IMR-90 (cell line): ENCODE measurements around the gene CDCA7. TPM values are rescaled to one million over a fixed set of nuclear protein-coding genes. Genes with fewer than 3 reads are reported as not detected.

ENCODE experiments used
- ATAC-seq: fragments of 200-7000 bp; cut with Tn5 transposase; 2 replicates; pipeline ENCODE4 v1.9.1; 2020; ENCODE audit warnings: low read depth, mild to moderate bottlenecking, moderate library complexity
- BruUV-seq: library from RNA; stranded (reverse); fragments of 400-500 nt; replicated peaks from 2 replicates; lab custom pipeline; 2021; lab: Mats Ljungman, UMichigan
- CTCF ChIA-PET: fragments of 300-600 bp; formaldehyde crosslinking; extraction: SDS; loops from one replicate; lab custom pipeline; 2021; ENCODE audit warnings: antibody characterized with exemption; lab: Yijun Ruan, JAX
- POLR2A ChIA-PET: fragments of 300-600 bp; sonication (Branson Sonifier 250); formaldehyde crosslinking; loops from one replicate; lab custom pipeline; 2022; ENCODE audit warnings: antibody characterized with exemption; ENCODE audit not compliant: unreplicated experiment; lab: Charles Lee
- DNase-seq: peaks from one replicate; pipeline ENCODE4 v3.0.0; 2013
- H2AFZ ChIP-seq: replicated peaks from 2 replicates; pipeline ENCODE3; 2013; ENCODE audit warnings: low read length, mild to moderate bottlenecking; ENCODE audit not compliant: poor library complexity
- H2AK5ac ChIP-seq: 2 replicates; pipeline ENCODE4 v1.6.1; 2013; ENCODE audit warnings: low read depth, low read length, inconsistent platforms
- H2AK9ac ChIP-seq: replicated peaks from 2 replicates; pipeline ENCODE3; 2013; ENCODE audit warnings: mild to moderate bottlenecking, low read depth, low read length, moderate library complexity; ENCODE audit not compliant: poor library complexity
- H2BK120ac ChIP-seq: 2 replicates; pipeline ENCODE4 v1.6.1; 2013; ENCODE audit warnings: low read depth, low read length, inconsistent platforms
- H2BK15ac ChIP-seq: 3 replicates; pipeline ENCODE4 v1.6.1; 2013; ENCODE audit warnings: low read depth, low read length, inconsistent platforms
- H2BK20ac ChIP-seq: 2 replicates; pipeline ENCODE4 v1.6.1; 2013; ENCODE audit warnings: low read depth, mild to moderate bottlenecking, inconsistent platforms, low read length, moderate library complexity
- H2BK5ac ChIP-seq: 2 replicates; pipeline ENCODE4 v1.6.1; 2013; ENCODE audit warnings: mild to moderate bottlenecking, low read depth, low read length, inconsistent platforms; ENCODE audit not compliant: poor library complexity, severe bottlenecking
- H3K14ac ChIP-seq: replicated peaks from 2 replicates; pipeline ENCODE4 v1.6.1; 2013; ENCODE audit warnings: low read depth, low read length, inconsistent platforms
- H3K18ac ChIP-seq: 2 replicates; pipeline ENCODE4 v1.6.1; 2013; ENCODE audit warnings: low read depth, low read length, control low read depth
- H3K23ac ChIP-seq: 2 replicates; pipeline ENCODE4 v1.6.1; 2013; ENCODE audit warnings: low read depth, low read length, inconsistent platforms
- H3K27ac ChIP-seq: 2 replicates; pipeline ENCODE4 v1.5.1; 2013; ENCODE audit warnings: mild to moderate bottlenecking, control low read depth, low read length; ENCODE audit not compliant: insufficient read depth
- H3K27me3 ChIP-seq: 2 replicates; pipeline ENCODE4 v1.6.1; 2013; ENCODE audit warnings: low read length; ENCODE audit not compliant: control insufficient read depth, insufficient read depth
- H3K36me3 ChIP-seq: 2 replicates; pipeline ENCODE4 v1.6.1; 2013; ENCODE audit warnings: low read length, mixed read lengths; ENCODE audit not compliant: control insufficient read depth, insufficient read depth
- H3K4ac ChIP-seq: 2 replicates; pipeline ENCODE4 v1.6.1; 2013; ENCODE audit warnings: low read depth, low read length, inconsistent platforms
- H3K4me1 ChIP-seq: 2 replicates; pipeline ENCODE4 v1.6.1; 2013; ENCODE audit warnings: low read length, mixed read lengths; ENCODE audit not compliant: control insufficient read depth, insufficient read depth
- H3K4me2 ChIP-seq: 2 replicates; pipeline ENCODE4 v1.6.1; 2013; ENCODE audit warnings: low read depth, mild to moderate bottlenecking, control low read depth, low read length, moderate library complexity
- H3K4me3 ChIP-seq: 2 replicates; pipeline ENCODE4 v1.5.1; 2013; ENCODE audit warnings: low read depth, mild to moderate bottlenecking, control low read depth, low read length, moderate library complexity; ENCODE audit not compliant: insufficient read depth
- H3K56ac ChIP-seq: 2 replicates; pipeline ENCODE4 v1.6.1; 2013; ENCODE audit warnings: low read length, inconsistent platforms; ENCODE audit not compliant: insufficient read depth; ENCODE audit errors: extremely low read depth
- H3K79me1 ChIP-seq, 2 experiments: 2 replicates each; pipeline ENCODE4 v1.6.1; 2013; ENCODE audit warnings: low read length in 2 of 2, inconsistent platforms in 1 of 2, low read depth in 1 of 2
- H3K9ac ChIP-seq: 2 replicates; pipeline ENCODE4 v1.6.1; 2013; ENCODE audit warnings: low read depth, low read length, control low read depth
- H3K9me1 ChIP-seq: 2 replicates; pipeline ENCODE4 v1.6.1; 2013; ENCODE audit warnings: low read length, inconsistent platforms; ENCODE audit not compliant: insufficient read depth
- H3K9me3 ChIP-seq: 2 replicates; pipeline ENCODE4 v1.6.1; 2013; ENCODE audit warnings: low read length; ENCODE audit not compliant: control insufficient read depth, insufficient read depth
- H4K20me1 ChIP-seq: 2 replicates; pipeline ENCODE4 v1.6.1; 2013; ENCODE audit warnings: low read length, inconsistent platforms; ENCODE audit not compliant: insufficient read depth
- H4K5ac ChIP-seq: 2 replicates; pipeline ENCODE4 v1.6.1; 2013; ENCODE audit warnings: mild to moderate bottlenecking, low read depth, low read length, control low read depth
- H4K8ac ChIP-seq, 2 experiments: 2 replicates each; pipeline ENCODE4 v1.6.1; 2013; ENCODE audit warnings: low read depth in 2 of 2, low read length in 2 of 2, control low read depth in 1 of 2, inconsistent platforms in 1 of 2
- H4K91ac ChIP-seq: 2 replicates; pipeline ENCODE4 v1.6.1; 2013; ENCODE audit warnings: low read depth, low read length, inconsistent platforms; ENCODE audit not compliant: insufficient read depth
- BHLHE40 ChIP-seq: fragments of 150-350 bp; IDR thresholded peaks from 2 replicates; pipeline ENCODE4 v1.6.1; 2016; ENCODE audit warnings: mild to moderate bottlenecking, low read depth, low read length
- CEBPB ChIP-seq: IDR thresholded peaks from 2 replicates; pipeline ENCODE4 v1.6.1; 2012; ENCODE audit warnings: low read depth, low read length, improper control_type of control experiment
- CHD1 ChIP-seq: IDR thresholded peaks from 2 replicates; pipeline ENCODE4 v1.6.1; 2012; ENCODE audit warnings: low read depth, low read length, improper control_type of control experiment
- FOS ChIP-seq: fragments of 150-350 bp; IDR thresholded peaks from 2 replicates; pipeline ENCODE4 v1.6.1; 2016; ENCODE audit warnings: low read depth, low read length
- MAFK ChIP-seq: IDR thresholded peaks from 2 replicates; pipeline ENCODE4 v1.6.1; 2012; ENCODE audit warnings: low read depth, low read length, improper control_type of control experiment
- MAZ ChIP-seq: IDR thresholded peaks from 2 replicates; pipeline ENCODE4 v1.6.1; 2012; ENCODE audit warnings: low read depth, mild to moderate bottlenecking, low read length, improper control_type of control experiment, moderate library complexity, borderline replicate concordance
- MXI1 ChIP-seq: IDR thresholded peaks from 2 replicates; pipeline ENCODE4 v1.6.1; 2012; ENCODE audit warnings: low read depth, mild to moderate bottlenecking, low read length, moderate library complexity, borderline replicate concordance
- NFE2L2 ChIP-seq: fragments of 150-350 bp; IDR thresholded peaks from 2 replicates; pipeline ENCODE4 v1.6.1; 2016; ENCODE audit warnings: low read depth, mild to moderate bottlenecking, low read length
- POLR2A ChIP-seq: IDR thresholded peaks from 2 replicates; pipeline ENCODE4 v1.6.1; 2012; ENCODE audit warnings: mild to moderate bottlenecking, low read depth, low read length
- RAD21 ChIP-seq: IDR thresholded peaks from 2 replicates; pipeline ENCODE4 v1.6.1; 2012; ENCODE audit warnings: low read length, improper control_type of control experiment
- RCOR1 ChIP-seq: IDR thresholded peaks from 2 replicates; pipeline ENCODE4 v1.6.1; 2012; ENCODE audit warnings: mild to moderate bottlenecking, low read length, improper control_type of control experiment; ENCODE audit not compliant: insufficient replicate concordance
- RFX5 ChIP-seq: IDR thresholded peaks from 2 replicates; pipeline ENCODE4 v1.8.0; 2012; ENCODE audit warnings: low read depth, mild to moderate bottlenecking, low read length, moderate library complexity
- SMC3 ChIP-seq: fragments of 150-350 bp; IDR thresholded peaks from 2 replicates; pipeline ENCODE4 v1.6.1; 2016; ENCODE audit warnings: low read depth, mild to moderate bottlenecking, antibody characterized with exemption, low read length, moderate library complexity
- WGBS, 2 experiments: methylation state at CpG; one replicate each; pipeline versions ENCODE4 v1.1.5 to v1.1.7; 2013; ENCODE audit warnings: missing lambda C conversion rate in 2 of 2; ENCODE audit not compliant: insufficient read length in 1 of 2; ENCODE audit errors: extremely low coverage in 2 of 2; 5-methylcytosine and 5-hydroxymethylcytosine counted together
- dilution Hi-C: fragments of 300-500 bp; cut with HindIII; formaldehyde crosslinking; loops from one replicate; pipeline ENCODE4 v1.14.3; 2018; ENCODE audit warnings: low sequenced_read_pairs; ENCODE audit not compliant: unreplicated experiment
- in situ Hi-C: fragments of 300-500 bp; cut with MboI; formaldehyde crosslinking; loops from 3 replicates; pipeline ENCODE4 v1.14.3; 2019; ENCODE audit warnings: low sequenced_read_pairs, inconsistent platforms, mixed read lengths
- intact Hi-C: fragments of 100-400 bp; cut with micrococcal nuclease; formaldehyde crosslinking; loops from 2 replicates; pipeline ENCODE4 v1.10.0; 2022
- polyA plus RNA-seq, 3 experiments: library from polyadenylated mRNA; depleted of rRNA; stranded (reverse); fragments of >200 nt; gene quantifications; 2 replicates each; pipeline ENCODE4 v1.2.3, GENCODE V29; 2012; ENCODE audit warnings: low replicate concordance in 1 of 3
- total RNA-seq: library from RNA; depleted of rRNA; stranded (reverse); fragments of >200 nt; gene quantifications from 2 replicates; pipeline ENCODE4 v1.2.3, GENCODE V29; 2012
- TF ChIP-seq, protein P1 (sequence below): conservative IDR thresholded peaks from 2 replicates; pipeline ENCODE4 v1.5.1; 2012; ENCODE audit warnings: mild to moderate bottlenecking, low read depth, low read length, improper control_type of control experiment
- TF ChIP-seq, protein P2 (sequence below): fragments of 150-350 bp; IDR thresholded peaks from 2 replicates; pipeline ENCODE4 v1.6.1; 2016; ENCODE audit warnings: low read depth, mild to moderate bottlenecking, low read length, moderate library complexity, borderline replicate concordance
- TF ChIP-seq, protein P3 (sequence below): fragments of 150-350 bp; IDR thresholded peaks from 2 replicates; pipeline ENCODE4 v1.6.1; 2017; ENCODE audit warnings: mild to moderate bottlenecking, antibody characterized with exemption, low read length, low read depth

The CDCA7 gene
- total and polyA plus RNA-seq, 2 of the 4 experiments (the other 2 are of a cell fraction): 12.0 to 18.7 TPM

DNA sequence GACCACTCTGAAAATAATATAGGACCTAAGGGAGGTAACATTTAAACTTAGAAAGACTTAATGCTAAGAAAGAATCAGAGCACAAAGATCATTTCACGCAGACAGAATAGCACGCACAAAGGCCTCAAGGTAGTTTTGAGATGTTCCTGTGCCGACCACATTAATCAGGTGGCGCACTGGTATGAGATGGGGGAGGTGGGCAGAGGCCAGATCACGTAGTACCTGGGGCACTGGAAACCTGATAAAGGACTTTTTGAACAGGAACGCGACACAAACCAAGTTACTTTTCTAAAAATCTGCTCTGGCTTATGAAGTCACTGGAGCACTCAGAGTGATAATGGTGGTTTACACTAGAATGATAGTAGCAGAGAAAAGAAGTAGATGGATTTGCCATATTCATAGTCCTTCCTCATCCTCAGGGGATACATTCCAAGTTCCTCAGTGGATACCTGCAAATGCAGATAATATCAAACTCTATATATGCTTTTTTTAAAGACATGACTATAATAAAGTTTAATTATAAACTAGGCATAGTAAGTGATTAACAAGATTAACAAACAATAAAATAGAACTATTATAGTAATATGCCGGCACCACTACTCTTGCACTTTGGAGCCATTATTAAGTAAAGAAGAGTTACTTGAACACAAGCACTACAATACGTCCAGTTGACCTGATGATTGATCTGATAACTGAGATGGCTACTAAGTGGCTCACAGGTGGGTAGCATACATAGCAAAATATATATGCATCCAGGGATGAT is 42.6 kb upstream of the CDCA7 start:
- Histone ChIP-seq H3K27me3 (peaks cover 4% of the 10 kb centered on the region; the same call in 1 of the 2 replicates), H3K27ac (no peak overlapping the region), H2AFZ (no peak overlapping the region), H3K9ac (no peak overlapping the region), H3K4me2 (no peak overlapping the region), H3K4me1 (no peaks in the 10 kb centered on the region), H2BK120ac (no peak overlapping the region), H3K36me3 (no peaks in the 10 kb centered on the region), H3K18ac (no peak overlapping the region), H2BK20ac (no peak overlapping the region), H4K8ac (no peak overlapping the region), H3K14ac (no peak overlapping the region), H4K5ac (no peak overlapping the region), H3K9me3 (no peaks in the 10 kb centered on the region), H3K79me1 (no peaks in the 10 kb centered on the region), H3K4ac (no peak overlapping the region), H2BK15ac (no peak overlapping the region), H3K23ac (no peak overlapping the region), H3K9me1 (no peaks in the 10 kb centered on the region), H3K4me3 (no peak overlapping the region), H4K91ac (no peak overlapping the region), H2AK9ac (no peak overlapping the region), H4K20me1 (no peaks in the 10 kb centered on the region), H2AK5ac (no peak overlapping the region), H3K56ac (no peak overlapping the region), H2BK5ac (no peak overlapping the region)
- dilution Hi-C loops (no loop called here), intact Hi-C loops (no loop called here), in situ Hi-C loops (no loop called here)
- no peak for TF ChIP-seq MAFK
- TF ChIP-seq, protein P1, sequence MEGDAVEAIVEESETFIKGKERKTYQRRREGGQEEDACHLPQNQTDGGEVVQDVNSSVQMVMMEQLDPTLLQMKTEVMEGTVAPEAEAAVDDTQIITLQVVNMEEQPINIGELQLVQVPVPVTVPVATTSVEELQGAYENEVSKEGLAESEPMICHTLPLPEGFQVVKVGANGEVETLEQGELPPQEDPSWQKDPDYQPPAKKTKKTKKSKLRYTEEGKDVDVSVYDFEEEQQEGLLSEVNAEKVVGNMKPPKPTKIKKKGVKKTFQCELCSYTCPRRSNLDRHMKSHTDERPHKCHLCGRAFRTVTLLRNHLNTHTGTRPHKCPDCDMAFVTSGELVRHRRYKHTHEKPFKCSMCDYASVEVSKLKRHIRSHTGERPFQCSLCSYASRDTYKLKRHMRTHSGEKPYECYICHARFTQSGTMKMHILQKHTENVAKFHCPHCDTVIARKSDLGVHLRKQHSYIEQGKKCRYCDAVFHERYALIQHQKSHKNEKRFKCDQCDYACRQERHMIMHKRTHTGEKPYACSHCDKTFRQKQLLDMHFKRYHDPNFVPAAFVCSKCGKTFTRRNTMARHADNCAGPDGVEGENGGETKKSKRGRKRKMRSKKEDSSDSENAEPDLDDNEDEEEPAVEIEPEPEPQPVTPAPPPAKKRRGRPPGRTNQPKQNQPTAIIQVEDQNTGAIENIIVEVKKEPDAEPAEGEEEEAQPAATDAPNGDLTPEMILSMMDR: no peak
- no peak for TF ChIP-seq CEBPB
- no peak for TF ChIP-seq FOS
- TF ChIP-seq MXI1: no peak
- TF ChIP-seq, protein P2, sequence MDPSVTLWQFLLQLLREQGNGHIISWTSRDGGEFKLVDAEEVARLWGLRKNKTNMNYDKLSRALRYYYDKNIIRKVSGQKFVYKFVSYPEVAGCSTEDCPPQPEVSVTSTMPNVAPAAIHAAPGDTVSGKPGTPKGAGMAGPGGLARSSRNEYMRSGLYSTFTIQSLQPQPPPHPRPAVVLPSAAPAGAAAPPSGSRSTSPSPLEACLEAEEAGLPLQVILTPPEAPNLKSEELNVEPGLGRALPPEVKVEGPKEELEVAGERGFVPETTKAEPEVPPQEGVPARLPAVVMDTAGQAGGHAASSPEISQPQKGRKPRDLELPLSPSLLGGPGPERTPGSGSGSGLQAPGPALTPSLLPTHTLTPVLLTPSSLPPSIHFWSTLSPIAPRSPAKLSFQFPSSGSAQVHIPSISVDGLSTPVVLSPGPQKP: no peak
- TF ChIP-seq POLR2A: no peak
- no peak for TF ChIP-seq MAZ
- TF ChIP-seq, protein P3, sequence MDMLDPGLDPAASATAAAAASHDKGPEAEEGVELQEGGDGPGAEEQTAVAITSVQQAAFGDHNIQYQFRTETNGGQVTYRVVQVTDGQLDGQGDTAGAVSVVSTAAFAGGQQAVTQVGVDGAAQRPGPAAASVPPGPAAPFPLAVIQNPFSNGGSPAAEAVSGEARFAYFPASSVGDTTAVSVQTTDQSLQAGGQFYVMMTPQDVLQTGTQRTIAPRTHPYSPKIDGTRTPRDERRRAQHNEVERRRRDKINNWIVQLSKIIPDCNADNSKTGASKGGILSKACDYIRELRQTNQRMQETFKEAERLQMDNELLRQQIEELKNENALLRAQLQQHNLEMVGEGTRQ: no peak
- TF ChIP-seq RCOR1: no peak
- TF ChIP-seq BHLHE40: no peak
- no peak for TF ChIP-seq RAD21
- TF ChIP-seq CHD1: no peak
- no peak for TF ChIP-seq RFX5
- no peak for TF ChIP-seq NFE2L2
- TF ChIP-seq SMC3: no peak
- no TSS peak for BruUV-seq
- DNase-seq (no peak), ATAC-seq (no peak)
- POLR2A ChIA-PET: no interaction called here
- CTCF ChIA-PET: no interaction called here
- 86% methylated on average over 7 of the region's 9 CpGs; no CpG with 5 or more reads in 1 of the 2 experiments for WGBS, 2 experiments
